ENCODE measurements around the gene PCLAF. TPM values are rescaled to one million over a fixed set of nuclear protein-coding genes. Genes with fewer than 3 reads are reported as not detected.

Gene PCLAF
- total and polyA plus RNA-seq, 2 donors (not counting 3 experiments of a cell fraction or from before 2014, with no cell fraction given) = 54.7 to 55.2 TPM

DNA sequence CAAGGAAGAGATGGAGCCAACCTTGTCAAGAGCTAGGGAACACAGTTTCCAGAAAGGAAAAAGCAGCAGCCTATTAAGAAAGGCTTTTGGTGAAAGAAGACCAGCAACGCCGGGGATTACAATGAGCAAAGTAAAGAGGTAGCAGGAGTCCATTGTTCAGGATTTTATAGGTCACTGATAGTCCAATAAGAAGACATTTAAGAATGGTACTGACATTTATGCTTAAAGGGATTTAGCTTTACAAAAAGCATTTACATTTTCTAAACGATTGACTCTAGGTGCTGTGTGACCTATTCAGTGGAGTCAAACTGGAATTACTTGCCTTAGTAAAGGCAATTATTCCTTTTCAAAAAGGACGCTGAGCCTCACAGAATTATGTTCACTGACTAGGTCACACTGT is 66.0 kb downstream of the PCLAF start:
- no TSS peak for BruUV-seq (replicated peaks)
- Histone ChIP-seq H3K36me3 (ENCODE audit: control insufficient read depth in 2 of 2, extremely low read depth in 1 of 2, insufficient read depth in 2 of 2, low read length in 2 of 2) (no peaks in the 10 kb centered on the region), H3K4me2 (ENCODE audit: insufficient read depth, low read length) (no peak overlapping the region), H3K9me1 (replicated peaks; ENCODE audit: control insufficient read depth, extremely low read depth, insufficient read depth, low read length) (no peaks in the 10 kb centered on the region), H4K20me1 (replicated peaks; ENCODE audit: control insufficient read depth, extremely low read depth, insufficient read depth, low read length) (peaks cover 3% of the 10 kb centered on the region), H3K27me3 (ENCODE audit: control insufficient read depth in 2 of 2, insufficient read depth in 2 of 2, low read length in 2 of 2) (no peaks in the 10 kb centered on the region), H3K9me3 (replicated peaks; ENCODE audit: control insufficient read depth, insufficient read depth, low read length) (no peaks in the 10 kb centered on the region), H3K4me1 (ENCODE audit: control insufficient read depth, extremely low read depth, insufficient read depth, low read length) (no peaks in the 10 kb centered on the region), H2AFZ (ENCODE audit: low read depth, low read length) (no peak overlapping the region), H3K4me3 (replicated peaks in 1 of 3; ENCODE audit: insufficient read depth in 1 of 3, low read depth in 1 of 3, low read length in 3 of 3) (no peak overlapping the region), H3K9ac (replicated peaks; ENCODE audit: extremely low read depth, insufficient read depth, low read length) (no peak overlapping the region), H3K79me2 (ENCODE audit: control insufficient read depth, insufficient read depth, low read length) (peaks cover 27% of the 10 kb centered on the region), H3K27ac (ENCODE audit: insufficient read depth, low read depth, low read length) (no peak overlapping the region)
- POLR2A ChIA-PET = no interaction called here
- intact Hi-C loops (cut with micrococcal nuclease) = loop anchor here (5.0 kb wide), 1 partner anchor 42 kb away; the partner anchor contains the start of gene CSNK1G1
- FAIRE-seq = no peak
- no peak for DNase-seq (ENCODE audit: low read depth, low spot score)
- CTCF ChIA-PET = no interaction called here
- dilution Hi-C loops (cut with MboI; ENCODE audit: extremely low pct_ligation_motif_present, low sequenced_read_pairs) = no loop called here
- TF ChIP-seq POLR2A (IDR thresholded peaks at IDR 0.05; ENCODE audit: low read depth, low read length) (no peak), FOS (IDR thresholded peaks at IDR 0.05; ENCODE audit: borderline replicate concordance, insufficient read depth, low read length) (no peak), EZH2 (IDR thresholded peaks at IDR 0.05; ENCODE audit: borderline replicate concordance, low read depth, low read length, severe bottlenecking) (no peak)
- TF ChIP-seq, protein P1, sequence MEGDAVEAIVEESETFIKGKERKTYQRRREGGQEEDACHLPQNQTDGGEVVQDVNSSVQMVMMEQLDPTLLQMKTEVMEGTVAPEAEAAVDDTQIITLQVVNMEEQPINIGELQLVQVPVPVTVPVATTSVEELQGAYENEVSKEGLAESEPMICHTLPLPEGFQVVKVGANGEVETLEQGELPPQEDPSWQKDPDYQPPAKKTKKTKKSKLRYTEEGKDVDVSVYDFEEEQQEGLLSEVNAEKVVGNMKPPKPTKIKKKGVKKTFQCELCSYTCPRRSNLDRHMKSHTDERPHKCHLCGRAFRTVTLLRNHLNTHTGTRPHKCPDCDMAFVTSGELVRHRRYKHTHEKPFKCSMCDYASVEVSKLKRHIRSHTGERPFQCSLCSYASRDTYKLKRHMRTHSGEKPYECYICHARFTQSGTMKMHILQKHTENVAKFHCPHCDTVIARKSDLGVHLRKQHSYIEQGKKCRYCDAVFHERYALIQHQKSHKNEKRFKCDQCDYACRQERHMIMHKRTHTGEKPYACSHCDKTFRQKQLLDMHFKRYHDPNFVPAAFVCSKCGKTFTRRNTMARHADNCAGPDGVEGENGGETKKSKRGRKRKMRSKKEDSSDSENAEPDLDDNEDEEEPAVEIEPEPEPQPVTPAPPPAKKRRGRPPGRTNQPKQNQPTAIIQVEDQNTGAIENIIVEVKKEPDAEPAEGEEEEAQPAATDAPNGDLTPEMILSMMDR (IDR thresholded peaks at IDR 0.05; ENCODE audit: extremely low read depth in 1 of 2, insufficient read depth in 1 of 2, low read depth in 1 of 2, low read length in 2 of 2) = no peak

DNA sequence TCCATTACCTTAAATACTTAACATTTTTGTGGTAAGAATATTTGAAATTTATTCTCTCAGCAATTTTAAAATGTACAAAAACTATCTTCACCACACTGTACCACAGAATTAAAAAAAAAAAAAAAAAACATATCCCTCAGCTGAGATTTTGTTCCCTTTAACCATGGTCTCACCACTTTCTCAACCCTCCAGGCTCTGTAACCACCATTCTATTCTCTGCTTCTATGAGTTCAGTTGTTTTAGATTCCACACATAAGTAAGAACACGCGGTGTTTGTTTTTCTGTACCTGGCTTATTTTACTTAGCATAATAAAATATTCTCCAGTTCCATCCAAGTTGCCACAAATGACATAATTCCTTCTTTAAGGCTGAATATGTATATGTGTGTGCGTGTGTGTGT is 66.8 kb downstream of the PCLAF start:
- Histone ChIP-seq H3K79me2 (ENCODE audit: control insufficient read depth, insufficient read depth, low read length) (peaks cover 29% of the 10 kb centered on the region), H3K36me3 (ENCODE audit: control insufficient read depth in 2 of 2, extremely low read depth in 1 of 2, insufficient read depth in 2 of 2, low read length in 2 of 2) (no peaks in the 10 kb centered on the region), H3K27ac (ENCODE audit: insufficient read depth, low read depth, low read length) (no peak overlapping the region), H3K9ac (replicated peaks; ENCODE audit: extremely low read depth, insufficient read depth, low read length) (no peak overlapping the region), H4K20me1 (replicated peaks; ENCODE audit: control insufficient read depth, extremely low read depth, insufficient read depth, low read length) (peaks cover 3% of the 10 kb centered on the region), H3K27me3 (ENCODE audit: control insufficient read depth in 2 of 2, insufficient read depth in 2 of 2, low read length in 2 of 2) (no peaks in the 10 kb centered on the region), H3K9me1 (replicated peaks; ENCODE audit: control insufficient read depth, extremely low read depth, insufficient read depth, low read length) (no peaks in the 10 kb centered on the region), H2AFZ (ENCODE audit: low read depth, low read length) (no peak overlapping the region), H3K4me3 (replicated peaks in 1 of 3; ENCODE audit: insufficient read depth in 1 of 3, low read depth in 1 of 3, low read length in 3 of 3) (no peak overlapping the region), H3K4me2 (ENCODE audit: insufficient read depth, low read length) (no peak overlapping the region), H3K4me1 (ENCODE audit: control insufficient read depth, extremely low read depth, insufficient read depth, low read length) (no peaks in the 10 kb centered on the region), H3K9me3 (replicated peaks; ENCODE audit: control insufficient read depth, insufficient read depth, low read length) (no peaks in the 10 kb centered on the region)
- TF ChIP-seq POLR2AphosphoS5 (IDR thresholded peaks at IDR 0.05; ENCODE audit: insufficient read depth, low read depth, low read length) (no peak), JUN (IDR thresholded peaks at IDR 0.05; ENCODE audit: borderline replicate concordance, insufficient read depth, insufficient read length, low read depth) (no peak)
- ChIA-PET POLR2A (interaction anchor here (0.5 kb wide), 1 partner anchor 60 kb away, joined by 3 read pairs; no protein-coding TSS in a partner anchor), CTCF (no interaction called here)
- intact Hi-C loops (cut with micrococcal nuclease) (no loop called here), dilution Hi-C loops (cut with MboI; ENCODE audit: extremely low pct_ligation_motif_present, low sequenced_read_pairs) (no loop called here)
- DNase-seq (ENCODE audit: low read depth, low spot score) = no peak
- no TSS peak for BruUV-seq (replicated peaks)
- no peak for FAIRE-seq

Small RNA genes within 50 kb of the gene (small RNA-seq; reads per million reads assigned to genes)
- not detected for gene RF00554 (ENCODE audit: insufficient read depth, insufficient read length, low read depth, low replicate concordance)

Other genes with a start within 250 kb of the PCLAF start
- gene SNX22, start 229.7 kb downstream of the PCLAF start, total RNA-seq = 0.14 and 0.73 TPM in 2 replicates
- 0.14 and 0.18 TPM in 2 replicates for gene SNX22, start 229.7 kb downstream of the PCLAF start, polyA plus RNA-seq
- 818 and 840 TPM in 2 replicates for gene PPIB, start 218.4 kb downstream of the PCLAF start, total RNA-seq
- 1,157 and 1,240 TPM in 2 replicates for gene PPIB, start 218.4 kb downstream of the PCLAF start, polyA plus RNA-seq
- 25.9 and 31.7 TPM in 2 replicates for gene CSNK1G1, start 25.3 kb downstream of the PCLAF start, total RNA-seq
- 7.9 and 9.0 TPM in 2 replicates for gene CSNK1G1, start 25.3 kb downstream of the PCLAF start, polyA plus RNA-seq
- 29.8 and 31.1 TPM in 2 replicates for gene TRIP4, start 6.4 kb upstream of the PCLAF start, total RNA-seq
- 9.4 and 10.9 TPM in 2 replicates for gene TRIP4, start 6.4 kb upstream of the PCLAF start, polyA plus RNA-seq
- 49.6 and 52.8 TPM in 2 replicates for gene ZNF609, start 79.1 kb upstream of the PCLAF start, total RNA-seq
- gene ZNF609, start 79.1 kb upstream of the PCLAF start, polyA plus RNA-seq = 15.9 and 18.2 TPM in 2 replicates

Data from endothelial cell of umbilical vein (primary cell).